Stimulated activated naive CD8-positive, alpha-beta T cell treated with anti-CD3 and anti-CD28 coated beads, Interleukin-15, Interleukin-2, amounts not matched to agents 100 ng/mL and 50 ng/mL, for 24 hours (primary cell): ENCODE results near the gene HSPA1B.
"Not testable (repeated sequence)": the region's sequence is repeated elsewhere in the genome, so short reads cannot be mapped to it uniquely, and the experiment has no call there.

Experiments used
- H3K27ac Mint-ChIP-seq: one replicate; pipeline ENCODE4 v1.8.0; 2021; ENCODE audit warnings: mild to moderate bottlenecking, mixed read lengths
- H3K27me3 Mint-ChIP-seq: one replicate; pipeline ENCODE4 v1.8.0; 2021; ENCODE audit warnings: mixed read lengths
- H3K36me3 Mint-ChIP-seq: one replicate; pipeline ENCODE4 v1.8.0; 2021; ENCODE audit warnings: low read depth, mixed read lengths
- H3K4me1 Mint-ChIP-seq: one replicate; pipeline ENCODE4 v1.8.0; 2021; ENCODE audit warnings: low read depth, mixed read lengths
- H3K4me3 Mint-ChIP-seq: one replicate; pipeline ENCODE4 v1.8.0; 2021; ENCODE audit warnings: mild to moderate bottlenecking, mixed read lengths
- H3K9me3 Mint-ChIP-seq: one replicate; pipeline ENCODE4 v1.8.0; 2021; ENCODE audit warnings: mixed read lengths

Gene HSPA1B

GRCh38 chr6:31851980-31852718 lies 24.6 kb downstream of the HSPA1B start:
- H3K4me1 Mint-ChIP-seq, H3K27ac Mint-ChIP-seq, H3K27me3 Mint-ChIP-seq, H3K4me3 Mint-ChIP-seq, H3K36me3 Mint-ChIP-seq, H3K9me3 Mint-ChIP-seq: not testable (repeated sequence)

GRCh38 chr6:31857774-31858173 lies 30.2 kb downstream of the HSPA1B start:
- H3K27me3 Mint-ChIP-seq, H3K9me3 Mint-ChIP-seq, H3K27ac Mint-ChIP-seq, H3K4me3 Mint-ChIP-seq: not testable (repeated sequence)
- H3K36me3 Mint-ChIP-seq = peaks cover 23% of the 10 kb centered on the region
- peaks cover 11% of the 10 kb centered on the region for H3K4me1 Mint-ChIP-seq

- H3K27me3 Mint-ChIP-seq = no peaks in the 10 kb centered on the region
- no peaks in the 10 kb centered on the region for H3K9me3 Mint-ChIP-seq
- H3K4me1 Mint-ChIP-seq = peaks cover 16% of the 10 kb centered on the region
- H3K27ac Mint-ChIP-seq = no peak overlapping the region
- H3K36me3 Mint-ChIP-seq = peaks cover 25% of the 10 kb centered on the region
- no peak overlapping the region for H3K4me3 Mint-ChIP-seq
Measured at GRCh38 chr6:31858707-31859106, 31.2 kb downstream of the HSPA1B start.

DNA sequence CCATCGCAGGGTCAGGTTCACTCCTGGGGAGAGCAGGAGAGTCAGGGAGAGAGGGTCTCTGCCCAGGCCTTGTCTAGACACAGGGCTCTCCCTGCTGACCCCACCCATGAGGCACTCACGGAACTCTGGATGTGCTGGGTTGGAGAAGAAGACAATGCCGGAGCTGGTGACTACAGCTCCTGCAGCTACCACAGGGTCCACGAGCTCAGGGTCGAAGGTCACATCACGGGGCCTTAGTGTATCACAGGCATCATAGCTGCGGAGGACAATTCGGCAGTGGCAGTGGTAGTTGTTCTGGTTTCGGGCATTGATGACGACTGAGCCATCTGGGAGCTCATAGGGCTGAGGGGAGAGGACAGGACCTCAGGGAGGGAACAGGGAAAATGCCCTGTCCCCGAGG lies 32.4 kb downstream of the HSPA1B start:
- Mint-ChIP-seq H3K4me3 (no peak overlapping the region), H3K4me1 (peaks cover 27% of the 10 kb centered on the region), H3K9me3 (no peaks in the 10 kb centered on the region), H3K36me3 (peaks cover 25% of the 10 kb centered on the region), H3K27ac (peak overlapping the region; percentile 21), H3K27me3 (no peaks in the 10 kb centered on the region)

GRCh38 chr6:31860349-31860748 lies 32.8 kb downstream of the HSPA1B start:
- Mint-ChIP-seq H3K27me3 (no peaks in the 10 kb centered on the region), H3K4me3 (no peak overlapping the region), H3K27ac (peak overlapping the region; percentile 21), H3K4me1 (peaks cover 31% of the 10 kb centered on the region), H3K9me3 (no peaks in the 10 kb centered on the region), H3K36me3 (peaks cover 25% of the 10 kb centered on the region)

DNA sequence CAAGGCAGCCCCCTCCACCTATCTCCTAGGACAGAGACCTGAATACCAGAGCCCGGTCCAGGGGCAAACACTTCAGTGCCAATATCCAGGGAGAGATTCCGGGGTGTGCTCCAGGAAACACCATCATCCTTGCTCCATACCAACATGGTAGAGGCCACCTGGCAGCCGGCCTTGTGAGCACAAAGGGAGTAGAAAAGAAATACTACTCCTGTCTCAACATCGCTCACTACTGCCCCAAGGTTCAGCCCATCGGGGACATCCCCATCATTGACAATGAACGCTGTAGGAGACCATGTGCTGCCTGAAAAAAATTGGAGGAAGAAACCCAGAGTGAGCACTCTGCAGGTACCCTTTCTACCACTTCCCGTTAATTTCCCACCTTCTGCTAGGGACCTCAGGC lies 33.6 kb downstream of the HSPA1B start:
- H3K27ac Mint-ChIP-seq = no peak overlapping the region
- no peaks in the 10 kb centered on the region for H3K9me3 Mint-ChIP-seq
- peaks cover 31% of the 10 kb centered on the region for H3K4me1 Mint-ChIP-seq
- H3K27me3 Mint-ChIP-seq = no peaks in the 10 kb centered on the region
- H3K4me3 Mint-ChIP-seq = peak overlapping the region; percentile 88
- peaks cover 25% of the 10 kb centered on the region for H3K36me3 Mint-ChIP-seq

DNA sequence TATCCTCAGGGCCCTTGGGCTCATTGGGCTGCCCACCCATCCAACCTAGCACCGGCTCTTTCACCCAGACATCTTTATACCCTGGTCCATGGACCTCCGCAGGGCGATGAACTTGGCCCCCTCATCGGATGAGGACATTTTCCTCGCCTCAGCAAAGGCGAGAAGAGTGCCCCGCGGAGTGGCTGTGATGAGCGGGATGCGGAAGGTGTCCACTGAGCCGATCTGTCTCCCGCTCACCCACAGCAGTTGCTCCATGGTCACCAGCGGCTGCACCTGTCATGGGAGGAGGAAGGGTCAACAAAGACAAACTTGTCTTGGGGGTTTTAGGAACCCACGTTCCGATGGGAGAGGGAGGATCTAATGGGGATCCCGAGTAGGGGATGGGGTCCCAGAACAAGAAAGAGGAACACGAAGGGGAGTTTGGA lies 34.4 kb downstream of the HSPA1B start:
- H3K27me3 Mint-ChIP-seq = no peaks in the 10 kb centered on the region

GRCh38 chr6:31862344-31863235 lies 35.1 kb downstream of the HSPA1B start, which contains the start of gene NEU1:
NEU1 (minus strand) TSS chr6:31862821; CDS start chr6:31862776, 45 bp downstream.
- H3K4me3 Mint-ChIP-seq = peak within 1 kb of the TSS; percentile 88
- H3K27me3 Mint-ChIP-seq = no peaks in the 10 kb centered on the region
- H3K4me1 Mint-ChIP-seq = peaks cover 31% of the 10 kb centered on the region
- no peaks in the 10 kb centered on the region for H3K9me3 Mint-ChIP-seq
- H3K27ac Mint-ChIP-seq = peak within 1 kb of the TSS; percentile 94
- peaks cover 17% of the 10 kb centered on the region for H3K36me3 Mint-ChIP-seq

More for the DNA sequence above, 34.4 kb downstream of the HSPA1B start:
- Mint-ChIP-seq H3K27ac (peak overlapping the region; percentile 94), H3K4me3 (peak overlapping the region; percentile 88), H3K9me3 (no peaks in the 10 kb centered on the region), H3K4me1 (peaks cover 31% of the 10 kb centered on the region), H3K36me3 (peaks cover 23% of the 10 kb centered on the region)

DNA sequence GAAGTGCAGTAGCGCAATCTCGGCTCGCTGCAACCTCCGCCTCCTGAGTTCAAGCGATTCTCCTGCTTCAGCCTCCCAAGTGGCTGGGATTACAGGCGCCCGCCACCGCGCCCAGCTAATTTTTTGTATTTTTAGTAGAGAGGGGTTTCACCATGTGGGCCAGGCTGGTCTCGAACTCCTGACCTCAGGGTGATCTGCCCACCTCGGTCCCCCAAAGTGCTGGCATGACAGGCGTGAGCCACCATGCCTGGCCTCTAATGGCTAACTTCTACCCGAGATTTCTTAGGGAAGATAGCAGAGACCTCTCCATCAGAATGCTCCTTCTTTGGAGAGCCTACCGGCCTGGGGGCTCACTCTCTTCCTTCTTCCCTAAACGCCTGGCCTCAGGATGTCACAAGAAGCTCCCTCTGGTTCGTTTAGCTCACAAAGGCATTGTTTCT lies 36.6 kb downstream of the HSPA1B start:
- not testable (repeated sequence) for H3K9me3 Mint-ChIP-seq, H3K27me3 Mint-ChIP-seq
- H3K4me1 Mint-ChIP-seq = peaks cover 31% of the 10 kb centered on the region
- peak overlapping the region; percentile 88 for H3K4me3 Mint-ChIP-seq
- peak overlapping the region; percentile 94 for H3K27ac Mint-ChIP-seq
- peaks cover 10% of the 10 kb centered on the region for H3K36me3 Mint-ChIP-seq

- Mint-ChIP-seq H3K9me3 (no peaks in the 10 kb centered on the region), H3K4me3 (peak overlapping the region; percentile 14), H3K27ac (peak overlapping the region; percentile 12)
Measured at GRCh38 chr6:31864818-31865204, 37.3 kb downstream of the HSPA1B start.

GRCh38 chr6:31865205-31866118 lies 37.9 kb downstream of the HSPA1B start:
- Mint-ChIP-seq H3K9me3 (no peaks in the 10 kb centered on the region), H3K36me3 (peaks cover 4% of the 10 kb centered on the region), H3K4me1 (peaks cover 31% of the 10 kb centered on the region), H3K27ac (peak overlapping the region; percentile 12), H3K27me3 (no peaks in the 10 kb centered on the region), H3K4me3 (peak overlapping the region; percentile 14)

More at GRCh38 chr6:31864818-31865204, 37.3 kb downstream of the HSPA1B start:
- Mint-ChIP-seq H3K36me3 (peaks cover 4% of the 10 kb centered on the region), H3K4me1 (peaks cover 31% of the 10 kb centered on the region), H3K27me3 (no peaks in the 10 kb centered on the region)

DNA sequence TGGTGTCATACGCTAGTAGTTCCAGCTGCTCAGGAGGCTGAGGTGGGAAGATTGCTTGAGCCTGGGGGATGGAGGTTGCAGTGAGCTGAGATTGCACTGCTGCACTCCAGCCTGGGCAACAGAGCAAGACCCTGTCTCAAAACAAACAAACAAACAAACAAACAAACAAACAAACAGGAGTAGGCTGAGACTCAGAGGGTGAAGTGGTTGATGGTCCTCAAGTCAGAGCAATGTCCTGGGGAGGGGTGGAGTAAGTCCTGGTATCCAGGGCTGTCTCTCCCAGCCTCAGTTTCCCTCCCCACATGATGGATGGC lies 41.1 kb downstream of the HSPA1B start:
- not testable (repeated sequence) for H3K27me3 Mint-ChIP-seq, H3K36me3 Mint-ChIP-seq, H3K4me3 Mint-ChIP-seq, H3K27ac Mint-ChIP-seq, H3K9me3 Mint-ChIP-seq
- peaks cover 19% of the 10 kb centered on the region for H3K4me1 Mint-ChIP-seq

DNA sequence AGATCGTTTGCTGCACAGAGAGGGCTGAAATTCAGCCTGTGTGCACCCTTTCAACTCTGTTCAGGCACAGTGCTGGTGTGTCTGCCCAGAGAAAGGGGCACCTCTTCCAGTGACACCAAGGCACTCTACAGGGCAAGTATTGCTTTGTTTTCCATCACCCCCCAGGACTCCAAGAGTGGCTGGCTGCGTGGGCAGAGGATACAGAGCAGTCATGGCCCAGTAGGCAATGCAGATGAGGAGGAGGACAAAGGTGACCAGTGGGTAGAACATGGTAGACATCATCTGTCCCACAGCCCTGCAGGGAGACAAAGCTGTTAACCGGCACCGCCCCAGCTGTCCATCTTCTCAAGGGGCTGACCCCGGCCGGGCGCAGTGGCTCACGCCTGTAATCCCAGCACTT lies 41.8 kb downstream of the HSPA1B start:
- Mint-ChIP-seq H3K27ac (no peak overlapping the region), H3K4me3 (no peak overlapping the region), H3K9me3 (no peaks in the 10 kb centered on the region), H3K4me1 (peaks cover 12% of the 10 kb centered on the region), H3K36me3 (no peaks in the 10 kb centered on the region), H3K27me3 (no peaks in the 10 kb centered on the region)

GRCh38 chr6:31870385-31870921 lies 42.9 kb downstream of the HSPA1B start:
- Mint-ChIP-seq H3K4me3 (no peak overlapping the region), H3K9me3 (no peaks in the 10 kb centered on the region), H3K4me1 (peaks cover 3% of the 10 kb centered on the region), H3K27me3 (no peaks in the 10 kb centered on the region), H3K27ac (no peak overlapping the region), H3K36me3 (no peaks in the 10 kb centered on the region)
